ENCODE data around the gene CLC.

Gene CLC

DNA sequence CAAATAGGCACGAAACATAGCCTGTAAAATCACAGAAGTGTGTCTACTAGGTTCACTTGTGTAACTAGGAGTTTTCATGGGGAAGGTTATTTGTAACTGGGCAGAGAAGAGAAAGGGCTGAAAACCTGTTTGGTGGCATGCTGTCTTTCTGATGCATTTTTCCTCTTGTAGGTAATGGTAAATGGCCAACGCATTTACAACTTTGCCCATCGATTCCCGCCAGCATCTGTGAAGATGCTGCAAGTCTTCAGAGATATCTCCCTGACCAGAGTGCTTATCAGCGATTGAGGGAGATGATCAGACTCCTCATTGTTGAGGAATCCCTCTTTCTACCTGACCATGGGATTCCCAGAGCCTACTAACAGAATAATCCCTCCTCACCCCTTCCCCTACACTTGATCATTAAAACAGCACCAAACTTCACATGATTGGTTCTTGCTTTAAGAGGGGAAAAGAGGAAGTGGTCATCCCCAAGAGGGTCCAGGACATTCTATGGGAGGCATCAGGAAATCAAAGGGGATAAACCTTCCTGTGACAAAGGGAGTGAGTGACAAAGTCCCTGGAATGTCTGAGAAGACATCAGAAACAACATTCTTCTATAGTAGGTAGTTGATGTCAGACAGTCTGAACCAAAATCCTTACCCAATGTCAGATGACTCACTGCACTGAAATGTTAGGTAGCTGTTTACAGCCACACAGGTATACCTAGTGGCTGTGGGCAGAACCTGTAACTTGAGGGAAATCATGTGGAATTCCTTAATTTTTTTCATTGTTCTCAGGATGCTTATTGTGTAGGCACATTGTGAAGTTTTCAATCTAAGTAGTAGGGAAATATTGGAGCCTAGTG lies 28.6 kb downstream of the CLC start:
- TF ChIP-seq, protein P1, sequence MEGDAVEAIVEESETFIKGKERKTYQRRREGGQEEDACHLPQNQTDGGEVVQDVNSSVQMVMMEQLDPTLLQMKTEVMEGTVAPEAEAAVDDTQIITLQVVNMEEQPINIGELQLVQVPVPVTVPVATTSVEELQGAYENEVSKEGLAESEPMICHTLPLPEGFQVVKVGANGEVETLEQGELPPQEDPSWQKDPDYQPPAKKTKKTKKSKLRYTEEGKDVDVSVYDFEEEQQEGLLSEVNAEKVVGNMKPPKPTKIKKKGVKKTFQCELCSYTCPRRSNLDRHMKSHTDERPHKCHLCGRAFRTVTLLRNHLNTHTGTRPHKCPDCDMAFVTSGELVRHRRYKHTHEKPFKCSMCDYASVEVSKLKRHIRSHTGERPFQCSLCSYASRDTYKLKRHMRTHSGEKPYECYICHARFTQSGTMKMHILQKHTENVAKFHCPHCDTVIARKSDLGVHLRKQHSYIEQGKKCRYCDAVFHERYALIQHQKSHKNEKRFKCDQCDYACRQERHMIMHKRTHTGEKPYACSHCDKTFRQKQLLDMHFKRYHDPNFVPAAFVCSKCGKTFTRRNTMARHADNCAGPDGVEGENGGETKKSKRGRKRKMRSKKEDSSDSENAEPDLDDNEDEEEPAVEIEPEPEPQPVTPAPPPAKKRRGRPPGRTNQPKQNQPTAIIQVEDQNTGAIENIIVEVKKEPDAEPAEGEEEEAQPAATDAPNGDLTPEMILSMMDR (IDR thresholded peaks at IDR 0.05; ENCODE audit: low read depth, low read length), result no peak
- no peak for DNase-seq (ENCODE audit: extremely low read depth, low read depth)

DNA sequence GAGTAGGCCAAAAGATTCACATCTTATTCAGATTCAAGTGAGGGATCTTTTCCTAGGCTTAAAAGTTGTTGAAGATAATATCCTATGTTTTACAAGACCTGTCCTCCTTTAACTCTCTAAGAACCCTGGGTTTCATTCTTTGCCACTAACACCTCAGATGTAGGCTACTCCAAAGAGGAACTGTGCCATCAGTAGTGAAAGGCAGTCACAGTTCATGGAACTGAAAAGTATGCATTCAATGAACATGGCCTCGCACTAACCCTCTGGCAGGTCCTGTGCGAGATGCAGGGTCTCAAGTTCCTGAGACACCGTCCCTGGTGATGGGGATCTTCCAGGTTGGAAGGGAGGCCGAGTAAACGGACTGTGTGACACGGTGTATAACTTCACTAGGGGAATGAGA lies 29.2 kb downstream of the CLC start:
- TF ChIP-seq, protein P1 (IDR thresholded peaks at IDR 0.05; ENCODE audit: low read depth, low read length), result no peak

DNA sequence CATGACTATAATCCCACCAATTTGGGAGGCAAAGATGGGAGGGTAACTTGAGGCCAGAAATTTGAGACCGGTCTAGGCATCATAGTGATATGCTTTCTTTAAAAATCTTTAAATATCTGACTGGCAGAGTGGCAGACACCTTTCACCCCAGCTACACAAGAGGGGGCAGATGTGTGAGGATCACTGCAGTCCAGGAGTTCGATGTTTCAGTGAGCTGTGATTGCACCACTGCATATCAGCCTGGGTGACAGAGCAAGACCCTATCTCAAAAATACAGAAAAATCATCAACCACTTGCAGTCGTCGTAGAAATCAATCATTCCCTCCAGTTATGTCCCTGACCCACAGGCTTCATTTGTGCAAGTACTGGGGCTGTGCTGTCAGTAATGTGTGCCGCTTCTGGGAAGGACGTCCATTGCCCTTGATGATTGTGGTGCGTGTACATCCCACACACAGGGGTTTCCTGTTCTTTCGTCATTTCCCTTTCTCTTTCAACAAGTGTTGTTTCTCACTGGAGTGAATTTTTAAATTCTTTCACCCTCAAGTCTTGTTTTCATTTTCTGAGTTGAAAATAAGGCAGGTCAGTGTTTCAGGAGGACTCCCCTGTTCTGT lies 32.1 kb downstream of the CLC start:
- TF ChIP-seq, protein P1 (IDR thresholded peaks at IDR 0.05; ENCODE audit: low read depth, low read length), result no peak
- no peak for DNase-seq (ENCODE audit: extremely low read depth, low read depth)

More for the DNA sequence above, 29.2 kb downstream of the CLC start:
- no peak for DNase-seq (ENCODE audit: extremely low read depth, low read depth)

DNA sequence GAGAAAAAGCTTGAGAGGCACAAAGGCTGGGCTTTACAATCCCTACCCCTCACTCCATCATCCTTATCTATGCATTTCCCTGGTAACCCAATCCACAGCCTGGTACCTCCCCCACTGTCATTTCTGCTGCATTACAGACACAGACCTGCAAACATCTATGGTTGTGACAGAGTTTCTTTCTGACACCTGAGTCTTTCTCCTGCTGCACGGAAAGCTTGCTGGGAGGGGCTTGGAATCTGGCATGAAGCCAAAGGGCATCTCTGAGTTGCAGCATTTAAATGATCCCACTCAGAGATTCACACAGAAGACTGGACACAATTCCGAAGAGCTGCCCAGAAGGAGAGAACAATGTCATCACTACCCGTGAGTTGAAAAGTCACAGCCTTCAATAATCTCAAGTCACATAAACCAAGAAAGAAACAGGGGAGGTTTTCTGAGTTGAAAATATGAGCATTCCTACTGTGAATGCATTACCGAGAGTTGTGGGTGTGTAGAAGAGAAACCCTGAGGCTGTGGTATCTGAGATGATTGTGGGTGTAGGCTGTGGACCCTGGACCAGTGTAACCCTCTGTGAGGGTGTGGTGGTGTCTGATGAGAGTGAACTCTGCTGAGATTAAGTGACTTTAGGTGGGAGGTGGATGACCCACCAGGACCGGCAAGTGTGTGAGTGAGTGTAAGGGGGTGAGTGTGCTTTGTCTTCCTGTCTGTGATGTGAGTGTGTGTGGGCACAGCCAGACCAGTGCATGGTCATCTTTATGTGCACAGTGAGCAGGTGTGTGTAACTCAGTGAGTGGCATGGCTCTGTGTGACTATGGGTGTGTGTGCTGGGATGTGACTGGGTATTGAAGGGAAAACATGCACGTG lies 33.4 kb downstream of the CLC start, which contains the start of gene LGALS14:
LGALS14 (plus strand) TSS at position 301 of the 864 bp plus-strand sequence; CDS start at position 349, 48 bp downstream.
- DNase-seq (ENCODE audit: extremely low read depth, low read depth), result no peak
- TF ChIP-seq, protein P1 (IDR thresholded peaks at IDR 0.05; ENCODE audit: low read depth, low read length), result no peak

DNA sequence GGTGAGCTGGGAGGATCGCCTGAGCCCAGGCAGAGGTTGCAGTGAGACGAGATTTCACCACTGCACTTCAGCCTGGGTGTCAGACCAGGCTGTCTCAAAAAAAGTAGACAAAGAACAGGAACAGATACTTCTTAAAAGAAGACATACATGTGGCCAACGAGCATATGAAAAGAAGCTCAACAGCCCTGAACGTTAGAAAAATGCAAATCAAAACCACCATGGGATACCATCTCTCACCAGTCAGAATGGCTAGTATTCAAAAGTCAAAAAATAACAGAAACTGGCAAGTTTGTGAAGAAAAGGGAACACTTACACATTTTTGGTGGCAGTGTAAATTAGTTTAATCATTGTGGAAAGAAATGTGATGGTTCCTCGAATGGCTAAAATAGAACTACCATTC lies 36.5 kb downstream of the CLC start:
- TF ChIP-seq, protein P1 (IDR thresholded peaks at IDR 0.05; ENCODE audit: low read depth, low read length), result no peak
- no peak for DNase-seq (ENCODE audit: extremely low read depth, low read depth)

DNA sequence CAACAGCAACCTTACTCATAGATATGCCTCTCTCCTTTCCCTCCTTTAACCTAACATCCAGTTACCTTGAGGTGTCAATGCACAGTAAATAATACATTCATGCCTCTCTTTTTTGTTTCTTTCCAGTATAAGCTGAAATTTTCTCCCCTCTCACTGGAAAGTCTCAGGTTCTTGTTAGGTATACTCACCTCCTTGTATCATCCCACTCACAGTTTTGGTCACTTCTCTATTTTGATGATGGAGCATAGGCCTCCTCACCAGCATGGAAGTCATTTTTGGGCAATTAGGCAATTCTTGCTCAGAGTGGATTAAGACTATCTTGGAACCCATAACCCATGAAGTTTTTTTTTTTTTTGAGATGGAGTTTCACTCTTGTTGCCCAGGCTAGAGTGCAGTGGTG lies 39.3 kb downstream of the CLC start:
- DNase-seq (ENCODE audit: extremely low read depth, low read depth), result no peak
- TF ChIP-seq, protein P1 (IDR thresholded peaks at IDR 0.05; ENCODE audit: low read depth, low read length), result no peak

All from AG09319 (cell line).